Hepatocyte (in vitro differentiated cells): Measurements from ENCODE around the gene NHSL2. TPM values are rescaled to one million over a fixed set of nuclear protein-coding genes. Genes with fewer than 3 reads are reported as not detected.
A peak's percentile ranks its signal among the peaks of the same experiment; 100 is the strongest.

Source experiments
- DNase-seq: peaks from one replicate; pipeline ENCODE4 v3.0.0-alpha.2; 2016; ENCODE audit warnings: low spot score
- H2AFZ ChIP-seq: fragments of 200-600 bp; sonication (generic); 2 replicates; pipeline ENCODE4 v1.6.0; 2016; ENCODE audit warnings: antibody characterized with exemption, mild to moderate bottlenecking
- H3K27ac ChIP-seq: fragments of 200-600 bp; sonication (generic); 2 replicates; pipeline ENCODE4 v1.5.1; 2016; ENCODE audit warnings: mild to moderate bottlenecking
- H3K27me3 ChIP-seq: fragments of 200-600 bp; sonication (generic); 2 replicates; pipeline ENCODE4 v1.6.1; 2016
- H3K36me3 ChIP-seq: fragments of 200-600 bp; sonication (generic); replicated peaks from 2 replicates; pipeline ENCODE4 v1.5.1; 2016; ENCODE audit warnings: low read depth; ENCODE audit not compliant: insufficient read depth
- H3K4me1 ChIP-seq: fragments of 200-600 bp; sonication (generic); 2 replicates; pipeline ENCODE4 v1.5.1; 2016; ENCODE audit warnings: mild to moderate bottlenecking, moderate library complexity; ENCODE audit not compliant: insufficient read depth
- H3K4me2 ChIP-seq: fragments of 200-600 bp; sonication (generic); 2 replicates; pipeline ENCODE4 v1.6.0; 2016
- H3K4me3 ChIP-seq: fragments of 200-600 bp; sonication (generic); 2 replicates; pipeline ENCODE4 v1.5.1; 2016; ENCODE audit warnings: mild to moderate bottlenecking
- H3K79me2 ChIP-seq: fragments of 200-600 bp; sonication (generic); 2 replicates; pipeline ENCODE4 v1.6.0; 2017; ENCODE audit warnings: mild to moderate bottlenecking
- H3K9me2 ChIP-seq: fragments of 200-600 bp; sonication (generic); replicated peaks from 2 replicates; pipeline ENCODE4 v1.6.0; 2017; ENCODE audit warnings: mild to moderate bottlenecking; ENCODE audit not compliant: insufficient read depth
- H3K9me3 ChIP-seq: fragments of 200-600 bp; sonication (generic); 2 replicates; pipeline ENCODE4 v1.5.1; 2016; ENCODE audit warnings: low read depth, mild to moderate bottlenecking
- H4K20me1 ChIP-seq: fragments of 200-600 bp; sonication (generic); 2 replicates; pipeline ENCODE4 v1.6.0; 2016; ENCODE audit warnings: mild to moderate bottlenecking; ENCODE audit not compliant: insufficient read depth, poor library complexity, severe bottlenecking
- EZH2 ChIP-seq: fragments of 200-600 bp; sonication (generic); IDR thresholded peaks from 2 replicates; pipeline ENCODE4 v1.6.1; 2016; ENCODE audit warnings: antibody characterized with exemption, mild to moderate bottlenecking, borderline replicate concordance
- EZH2phosphoT487 ChIP-seq: fragments of 200-600 bp; sonication (generic); IDR thresholded peaks from one replicate; pipeline ENCODE4 v1.6.1; 2018; ENCODE audit warnings: antibody characterized with exemption, mild to moderate bottlenecking, low read depth, moderate library complexity; ENCODE audit not compliant: unreplicated experiment, severe bottlenecking
- WGBS: methylation state at CpG from one replicate; pipeline ENCODE4 v1.1.6; 2016; ENCODE audit warnings: low lambda C conversion rate; ENCODE audit errors: missing lambda C conversion rate; 5-methylcytosine and 5-hydroxymethylcytosine counted together
- polyA plus RNA-seq: library from polyadenylated mRNA; unstranded; fragments of >200 nt; fragmentation: Nextera tagmentation; extraction: Ambion mirVana; gene quantifications from 2 replicates; pipeline ENCODE4 v1.2.1, GENCODE V29; 2016
- total RNA-seq: library from RNA; depleted of rRNA; stranded (reverse); fragments of >200 nt; gene quantifications from 2 replicates; pipeline ENCODE4 v1.2.3, GENCODE V29; 2014
- TF ChIP-seq, protein P1 (sequence below): fragments of 200-600 bp; sonication (generic); IDR thresholded peaks from 2 replicates; pipeline ENCODE4 v1.5.1; 2016; ENCODE audit warnings: antibody characterized with exemption, mild to moderate bottlenecking; ENCODE audit not compliant: poor library complexity

Gene NHSL2
- total and polyA plus RNA-seq, 2 experiments from 2014 or later: 2.3 to 3.2 TPM

DNA sequence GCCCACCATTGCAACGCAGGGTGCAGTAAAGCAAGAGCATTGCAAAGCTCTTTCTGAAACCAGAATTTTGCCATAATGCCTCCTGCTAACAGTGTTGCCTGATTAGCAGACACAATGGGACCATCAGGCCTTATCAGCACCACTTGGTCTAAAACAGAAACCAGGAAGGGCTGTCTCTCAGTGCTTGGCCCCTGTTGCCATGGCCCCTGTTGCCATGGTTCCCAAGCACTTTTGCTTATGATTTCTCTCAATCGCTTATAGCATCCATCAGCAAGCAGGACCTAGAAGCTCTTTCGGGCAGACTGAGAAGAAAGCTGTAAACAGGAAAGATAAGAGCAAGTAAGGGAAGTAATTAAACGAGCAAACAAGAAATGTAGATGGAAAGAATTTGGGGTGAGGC lies 184.2 kb downstream of the NHSL2 start:
- DNase-seq: peak; percentile 43
- Histone ChIP-seq H4K20me1 (no peaks in the 10 kb centered on the region), H3K9me3 (no peaks in the 10 kb centered on the region), H3K36me3 (no peaks in the 10 kb centered on the region), H3K79me2 (no peaks in the 10 kb centered on the region), H3K27me3 (no peaks in the 10 kb centered on the region), H3K9me2 (no peaks in the 10 kb centered on the region), H3K27ac (no peak overlapping the region), H3K4me2 (no peak overlapping the region), H3K4me3 (no peak overlapping the region), H3K4me1 (no peaks in the 10 kb centered on the region), H2AFZ (no peak overlapping the region)
- 37% methylated on average over 4 of the region's 4 CpGs for WGBS
- TF ChIP-seq EZH2phosphoT487 (no peak), EZH2 (no peak)

DNA sequence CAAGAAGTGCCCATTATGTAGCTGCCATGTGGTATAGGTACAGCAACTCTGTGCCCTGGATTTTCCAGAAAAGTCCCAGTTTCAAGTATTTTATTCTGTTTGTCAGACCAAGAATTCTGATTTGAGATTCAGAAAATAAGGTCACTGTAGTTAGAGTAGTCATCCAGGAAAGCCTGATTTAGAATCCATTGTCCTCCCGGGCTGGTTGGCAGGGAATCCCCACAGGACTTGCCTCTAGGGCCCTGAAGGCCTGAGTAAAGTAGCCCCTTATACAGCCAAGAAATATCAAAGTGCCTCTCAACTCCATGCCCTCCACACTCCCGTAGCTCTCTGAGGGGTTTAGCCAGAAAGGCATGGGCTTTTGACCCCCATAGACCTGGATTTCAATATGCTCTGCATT lies 184.7 kb downstream of the NHSL2 start:
- TF ChIP-seq EZH2 (no peak), EZH2phosphoT487 (no peak)
- TF ChIP-seq, protein P1, sequence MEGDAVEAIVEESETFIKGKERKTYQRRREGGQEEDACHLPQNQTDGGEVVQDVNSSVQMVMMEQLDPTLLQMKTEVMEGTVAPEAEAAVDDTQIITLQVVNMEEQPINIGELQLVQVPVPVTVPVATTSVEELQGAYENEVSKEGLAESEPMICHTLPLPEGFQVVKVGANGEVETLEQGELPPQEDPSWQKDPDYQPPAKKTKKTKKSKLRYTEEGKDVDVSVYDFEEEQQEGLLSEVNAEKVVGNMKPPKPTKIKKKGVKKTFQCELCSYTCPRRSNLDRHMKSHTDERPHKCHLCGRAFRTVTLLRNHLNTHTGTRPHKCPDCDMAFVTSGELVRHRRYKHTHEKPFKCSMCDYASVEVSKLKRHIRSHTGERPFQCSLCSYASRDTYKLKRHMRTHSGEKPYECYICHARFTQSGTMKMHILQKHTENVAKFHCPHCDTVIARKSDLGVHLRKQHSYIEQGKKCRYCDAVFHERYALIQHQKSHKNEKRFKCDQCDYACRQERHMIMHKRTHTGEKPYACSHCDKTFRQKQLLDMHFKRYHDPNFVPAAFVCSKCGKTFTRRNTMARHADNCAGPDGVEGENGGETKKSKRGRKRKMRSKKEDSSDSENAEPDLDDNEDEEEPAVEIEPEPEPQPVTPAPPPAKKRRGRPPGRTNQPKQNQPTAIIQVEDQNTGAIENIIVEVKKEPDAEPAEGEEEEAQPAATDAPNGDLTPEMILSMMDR: no peak
- Histone ChIP-seq H3K4me3 (no peak overlapping the region), H3K4me2 (no peak overlapping the region), H3K4me1 (no peaks in the 10 kb centered on the region), H4K20me1 (no peaks in the 10 kb centered on the region), H3K9me3 (no peaks in the 10 kb centered on the region), H2AFZ (no peak overlapping the region), H3K9me2 (no peaks in the 10 kb centered on the region), H3K36me3 (no peaks in the 10 kb centered on the region), H3K79me2 (no peaks in the 10 kb centered on the region), H3K27ac (no peak overlapping the region), H3K27me3 (no peaks in the 10 kb centered on the region)
- no peak for DNase-seq
- 76% methylated on average over 2 of the region's 2 CpGs for WGBS

DNA sequence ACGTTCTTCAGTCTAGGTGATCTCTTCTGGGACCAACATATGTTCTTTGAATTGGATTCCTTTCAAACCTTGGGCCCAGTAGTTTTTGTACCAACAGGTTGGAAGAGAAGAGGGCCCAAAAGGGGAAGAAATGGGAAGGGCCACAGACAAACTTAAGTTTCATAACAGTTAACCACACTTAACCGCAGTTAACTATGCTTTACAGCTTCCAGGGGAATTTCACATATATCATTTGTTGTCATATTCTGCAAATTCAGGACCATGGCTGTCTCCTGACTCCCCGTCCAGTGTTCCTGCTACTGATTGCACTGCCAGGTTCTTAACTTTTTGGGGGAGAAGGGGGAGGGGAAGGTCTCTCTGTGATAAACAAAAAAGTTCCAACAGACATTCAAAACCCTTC lies 186.5 kb downstream of the NHSL2 start:
- 64% methylated on average over 3 of the region's 3 CpGs for WGBS
- Histone ChIP-seq H3K4me3 (no peak overlapping the region), H3K9me2 (no peaks in the 10 kb centered on the region), H3K4me2 (no peak overlapping the region), H4K20me1 (no peaks in the 10 kb centered on the region), H3K27ac (no peak overlapping the region), H3K79me2 (no peaks in the 10 kb centered on the region), H3K4me1 (no peaks in the 10 kb centered on the region), H3K27me3 (no peaks in the 10 kb centered on the region), H2AFZ (no peak overlapping the region), H3K9me3 (no peaks in the 10 kb centered on the region), H3K36me3 (no peaks in the 10 kb centered on the region)
- no peak for DNase-seq
- no peak for TF ChIP-seq EZH2
- TF ChIP-seq, protein P1: no peak
- TF ChIP-seq EZH2phosphoT487: no peak

DNA sequence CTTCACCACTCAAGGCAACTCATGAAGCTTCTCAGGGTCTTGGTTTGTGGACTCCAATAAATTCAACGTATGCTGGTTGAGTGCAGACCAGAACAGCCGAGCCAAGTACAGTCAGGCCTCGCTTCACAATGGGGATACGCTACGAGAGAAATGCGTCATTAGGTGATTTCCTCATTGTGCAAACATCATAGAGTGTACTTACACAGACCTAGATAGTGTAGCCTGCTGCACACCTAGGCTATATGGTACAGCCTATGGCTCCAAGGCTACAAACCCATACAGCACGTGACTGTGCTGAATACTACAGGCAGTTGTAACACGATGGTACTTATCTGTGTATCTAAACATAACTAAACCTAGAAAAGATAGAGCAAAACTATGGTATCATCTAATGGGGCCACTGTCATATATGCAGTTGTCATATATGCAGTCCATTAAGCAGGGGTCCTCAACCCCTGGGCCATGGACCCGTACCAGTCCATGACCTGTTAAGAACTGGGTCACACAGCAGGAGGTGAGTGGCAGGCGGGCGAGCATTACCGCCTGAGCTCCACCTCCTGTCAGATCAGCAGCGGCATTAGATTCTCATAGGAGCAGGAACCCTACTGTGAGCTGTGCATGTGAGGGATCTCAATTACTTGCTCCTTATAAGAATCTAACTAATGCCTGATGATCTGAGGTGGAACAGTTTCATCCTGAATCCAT lies 189.6 kb downstream of the NHSL2 start:
- TF ChIP-seq EZH2 (no peak), EZH2phosphoT487 (no peak)
- TF ChIP-seq, protein P1: no peak
- Histone ChIP-seq H3K4me1 (no peaks in the 10 kb centered on the region), H3K27me3 (no peaks in the 10 kb centered on the region), H3K4me3 (no peak overlapping the region), H3K9me2 (no peaks in the 10 kb centered on the region), H2AFZ (no peak overlapping the region), H3K9me3 (no peaks in the 10 kb centered on the region), H4K20me1 (no peaks in the 10 kb centered on the region), H3K36me3 (no peaks in the 10 kb centered on the region), H3K27ac (no peak overlapping the region), H3K4me2 (no peak overlapping the region), H3K79me2 (no peaks in the 10 kb centered on the region)
- DNase-seq: no peak
- 81% methylated on average over 13 of the region's 13 CpGs for whole genome bisulfite sequencing
